GM12878 (cell line): Measurements from ENCODE around the gene RENBP. TPM values are rescaled to one million over a fixed set of nuclear protein-coding genes. Genes with fewer than 3 reads are reported as not detected.

Experiments used
- ATAC-seq: fragments of 200-7000 bp; cut with Tn5 transposase; 3 replicates; pipeline ENCODE4 v1.9.1; 2020; ENCODE audit warnings: mild to moderate bottlenecking, moderate library complexity
- BruUV-seq: library from RNA; stranded (reverse); fragments of 400-500 nt; replicated peaks from 2 replicates; lab custom pipeline; 2021; lab: Mats Ljungman, UMichigan
- CTCF ChIA-PET: fragments of 300-600 bp; sonication (Branson Sonifier 250); formaldehyde crosslinking; extraction: SDS; loops from one replicate; lab custom pipeline; 2021; ENCODE audit warnings: inconsistent platforms; lab: Yijun Ruan, JAX
- POLR2A ChIA-PET: fragments of 350-600 bp; formaldehyde crosslinking; extraction: SDS; loops from one replicate; lab custom pipeline; 2021; ENCODE audit warnings: inconsistent platforms; lab: Charles Lee
- RAD21 ChIA-PET: fragments of 300-600 bp; sonication (Branson Sonifier 250); formaldehyde crosslinking; loops from one replicate; lab custom pipeline; 2023; ENCODE audit warnings: antibody characterized with exemption; ENCODE audit not compliant: unreplicated experiment; lab: Charles Lee
- SMC1A ChIA-PET: fragments of 300-600 bp; sonication (Branson Sonifier 250); formaldehyde crosslinking; loops from one replicate; lab custom pipeline; 2023; ENCODE audit not compliant: unreplicated experiment, uncharacterized antibody; lab: Charles Lee
- DNase-seq: peaks from one replicate; pipeline ENCODE4 v3.0.0-alpha.2; 2011; ENCODE audit warnings: low read depth, low spot score
- FAIRE-seq: peaks from 3 replicates; lab custom pipeline; 2011; peaks lifted over from hg19 to GRCh38; lab: Jason Lieb, UNC
- H2AFZ ChIP-seq: 2 replicates; pipeline ENCODE4 v1.6.0; 2011; ENCODE audit warnings: low read depth, low read length, control low read depth; ENCODE audit not compliant: control insufficient read depth
- H3K27ac ChIP-seq: 2 replicates; pipeline ENCODE4 v1.5.1; 2011; ENCODE audit warnings: control low read depth; ENCODE audit not compliant: control insufficient read depth, insufficient read depth
- H3K27me3 ChIP-seq, 2 experiments: replicated peaks in 1 of 2; 2 replicates each; pipeline versions ENCODE4 v1.6.0 to v1.6.1; 2011; ENCODE audit warnings: low read length in 1 of 2; ENCODE audit not compliant: control insufficient read depth in 2 of 2, insufficient read depth in 2 of 2
- H3K36me3 ChIP-seq, 2 experiments: 2 replicates each; pipeline ENCODE4 v1.5.1; 2011; ENCODE audit warnings: low read length in 1 of 2; ENCODE audit not compliant: control insufficient read depth in 2 of 2, insufficient read depth in 2 of 2
- H3K4me1 ChIP-seq: 2 replicates; pipeline ENCODE4 v1.6.1; 2011; ENCODE audit warnings: mild to moderate bottlenecking, low read length, moderate library complexity, mixed read lengths; ENCODE audit not compliant: control insufficient read depth, insufficient read depth
- H3K4me2 ChIP-seq: 2 replicates; pipeline ENCODE4 v1.6.0; 2011; ENCODE audit warnings: control low read depth; ENCODE audit not compliant: control insufficient read depth, insufficient read depth
- H3K4me3 ChIP-seq: fragments of 200-600 bp; sonication (generic); 2 replicates; pipeline ENCODE4 v1.5.1; 2016
- H3K79me2 ChIP-seq: 2 replicates; pipeline ENCODE4 v1.6.0; 2011; ENCODE audit warnings: low read length; ENCODE audit not compliant: control insufficient read depth, insufficient read depth
- H3K9ac ChIP-seq: 2 replicates; pipeline ENCODE4 v1.8.0; 2011; ENCODE audit warnings: low read length, control low read depth, mixed read lengths; ENCODE audit not compliant: control insufficient read depth, insufficient read depth
- H3K9me3 ChIP-seq: replicated peaks from 3 replicates; pipeline ENCODE4 v1.5.1; 2011; ENCODE audit warnings: mild to moderate bottlenecking, low read length; ENCODE audit not compliant: control insufficient read depth, insufficient read depth
- H4K20me1 ChIP-seq: 2 replicates; pipeline ENCODE4 v1.6.0; 2011; ENCODE audit not compliant: control insufficient read depth, insufficient read depth
- BHLHE40 ChIP-seq, 2 experiments: fragments of 450-650 bp in 1 of 2; IDR thresholded peaks; 2 replicates each; pipeline ENCODE4 v1.6.1; 2011 to 2017; ENCODE audit warnings: low read depth in 2 of 2, borderline replicate concordance in 1 of 2, improper control_type of control experiment in 1 of 2, low read length in 1 of 2, mild to moderate bottlenecking in 1 of 2
- CEBPB ChIP-seq, 2 experiments: fragments of 150-350 bp in 1 of 2; IDR thresholded peaks; 2 replicates each; pipeline ENCODE4 v1.6.1; 2012 to 2014; ENCODE audit warnings: low read depth in 2 of 2, low read length in 2 of 2, borderline replicate concordance in 1 of 2, inconsistent platforms in 1 of 2
- GABPA ChIP-seq: IDR thresholded peaks from 2 replicates; pipeline ENCODE4 v1.6.1; 2014; ENCODE audit warnings: antibody characterized with exemption, low read depth, mild to moderate bottlenecking, inconsistent platforms
- IRF3 ChIP-seq: fragments of 450-650 bp; IDR thresholded peaks from 2 replicates; pipeline ENCODE4 v1.6.1; 2014; ENCODE audit warnings: mild to moderate bottlenecking
- KAT2A ChIP-seq: conservative IDR thresholded peaks from 2 replicates; pipeline ENCODE4 v1.6.1; 2011; ENCODE audit warnings: low read depth, low read length; ENCODE audit not compliant: control insufficient read depth
- PBX3 ChIP-seq: IDR thresholded peaks from 2 replicates; pipeline ENCODE4 v1.6.1; 2011; ENCODE audit warnings: mild to moderate bottlenecking, low read depth, low read length, moderate library complexity; ENCODE audit not compliant: insufficient replicate concordance
- POLR2A ChIP-seq: IDR thresholded peaks from 2 replicates; pipeline ENCODE4 v1.6.1; 2011; ENCODE audit warnings: low read depth, mild to moderate bottlenecking, low read length
- RAD51 ChIP-seq: fragments of 450-650 bp; IDR thresholded peaks from 2 replicates; pipeline ENCODE4 v1.6.1; 2016; ENCODE audit warnings: moderate library complexity, mild to moderate bottlenecking, inconsistent platforms
- REST ChIP-seq: IDR thresholded peaks from 2 replicates; pipeline ENCODE4 v1.6.1; 2012; ENCODE audit warnings: mild to moderate bottlenecking, low read depth, low read length
- SMAD5 ChIP-seq: IDR thresholded peaks from 2 replicates; pipeline ENCODE4 v1.6.1; 2016; ENCODE audit warnings: antibody characterized with exemption, low read depth
- SMC3 ChIP-seq: IDR thresholded peaks from 2 replicates; pipeline ENCODE4 v1.6.1; 2011; ENCODE audit warnings: low read length, improper control_type of control experiment, borderline replicate concordance
- SREBF1 ChIP-seq: IDR thresholded peaks from 2 replicates; pipeline ENCODE4 v1.6.1; 2012; ENCODE audit warnings: mild to moderate bottlenecking, low read length
- TCF7 ChIP-seq: IDR thresholded peaks from 2 replicates; pipeline ENCODE4 v1.6.1; 2014; ENCODE audit warnings: antibody characterized with exemption, borderline replicate concordance
- USF2 ChIP-seq: IDR thresholded peaks from 2 replicates; pipeline ENCODE4 v1.6.1; 2011; ENCODE audit warnings: low read depth, low read length, improper control_type of control experiment, borderline replicate concordance
- WGBS: methylation state at CpG from one replicate; pipeline ENCODE4 v1.1.6; 2016; ENCODE audit warnings: low lambda C conversion rate; ENCODE audit not compliant: insufficient replicate concordance, insufficient coverage; ENCODE audit errors: missing lambda C conversion rate; 5-methylcytosine and 5-hydroxymethylcytosine counted together
- in situ Hi-C: fragments of 300-500 bp; cut with MboI; formaldehyde crosslinking; loops from 9 replicates; pipeline ENCODE4 v1.14.3; 2018; ENCODE audit warnings: mixed read lengths
- intact Hi-C: fragments of 100-400 bp; cut with micrococcal nuclease; formaldehyde crosslinking; loops from one replicate; pipeline ENCODE4 v1.14.2; 2022; ENCODE audit not compliant: unreplicated experiment
- polyA plus RNA-seq, 11 experiments: library from polyadenylated mRNA; depleted of rRNA in 4 of 11; unstranded in 6 of 11; stranded (reverse) in 5 of 11; fragments of >200 nt; fragmentation: Nextera tagmentation in 4 of 11; fragmentation: Illumina TruSeq in 1 of 11; extraction: Ambion mirVana in 4 of 11; extraction: Trizol in 1 of 11; gene quantifications; 1 replicate in 1 of 11; 2 replicates in 10 of 11; pipeline versions ENCODE4 v1.2.1 to v1.2.3, GENCODE V29; 2011 to 2016; ENCODE audit warnings: inconsistent platforms in 2 of 11, missing spikeins in 2 of 11, low read depth in 1 of 11
- total RNA-seq, 4 experiments: library from RNA; depleted of rRNA in 3 of 4; stranded (reverse); fragments of >200 nt in 3 of 4; fragmentation: Illumina TruSeq in 1 of 4; extraction: Trizol in 1 of 4; gene quantifications; 2 replicates each; pipeline versions ENCODE4 v1.2.1 to v1.2.3, GENCODE V29; 2013 to 2021

RENBP gene
- total and polyA plus RNA-seq, 10 of the 15 experiments (the other 5 are each of a cell fraction or from before 2014, with no cell fraction given), result 0.36 to 4.9 (median 1.8) TPM; not detected in 3

- no peaks in the 10 kb centered on the region for H3K4me1 ChIP-seq
- no peak overlapping the region for H2AFZ ChIP-seq
- ATAC-seq (no peak), DNase-seq (no peak), FAIRE-seq (no peak)
- BruUV-seq, result no TSS peak
- intact Hi-C loops (no loop called here), in situ Hi-C loops (no loop called here)
- no peak overlapping the region for H3K4me3 ChIP-seq
- no peaks in the 10 kb centered on the region for H3K9me3 ChIP-seq
- no peaks in the 10 kb centered on the region for H3K27me3 ChIP-seq
- ChIA-PET SMC1A (no interaction called here), RAD21 (no interaction called here), CTCF (no interaction called here), POLR2A (interaction anchor here (0.7 kb wide), 1 partner anchor 164 kb away, joined by 6 read pairs; no protein-coding TSS in a partner anchor)
- H3K36me3 ChIP-seq, result no peaks in the 10 kb centered on the region
- no peak for TF ChIP-seq PBX3
- no peak for TF ChIP-seq POLR2A
- no peak for TF ChIP-seq SMAD5
- TF ChIP-seq KAT2A, result no peak
- TF ChIP-seq CEBPB (IDR thresholded peaks at IDR 0.05; ENCODE audit: borderline replicate concordance in 1 of 2, low read depth in 2 of 2, low read length in 2 of 2), result no peak
- TF ChIP-seq REST, result no peak
- TF ChIP-seq BHLHE40 (IDR thresholded peaks at IDR 0.05; ENCODE audit: borderline replicate concordance in 1 of 2, low read depth in 2 of 2, low read length in 1 of 2), result no peak
- TF ChIP-seq RAD51, result no peak
- TF ChIP-seq SMC3, result no peak
- no peak for TF ChIP-seq SREBF1
- no peak for TF ChIP-seq GABPA
- no peak for TF ChIP-seq USF2
- TF ChIP-seq IRF3, result no peak
- TF ChIP-seq TCF7, result no peak
- no peaks in the 10 kb centered on the region for H4K20me1 ChIP-seq
- H3K79me2 ChIP-seq, result no peaks in the 10 kb centered on the region
- H3K27ac ChIP-seq, result no peak overlapping the region
- no peak overlapping the region for H3K4me2 ChIP-seq
- WGBS, result 34% methylated on average over 22 of the region's 23 CpGs
- no peak overlapping the region for H3K9ac ChIP-seq
Measured at GRCh38 chrX:153941336-153942252, 2.8 kb downstream of the RENBP start.
